SK-N-SH treated with all-trans-retinoic acid at 6 μM for 48 hours (cell line): ENCODE data around the gene SLC12A2.

Experiments used
- ATAC-seq: fragments of 200-7000 bp; cut with Tn5 transposase; 3 replicates; pipeline ENCODE4 v1.9.1; 2020; ENCODE audit warnings: mild to moderate bottlenecking, moderate library complexity
- ARNTL ChIP-seq: fragments of 450-650 bp; formaldehyde crosslinking; IDR thresholded peaks from 2 replicates; pipeline ENCODE4 v1.5.0; 2020; ENCODE audit warnings: low read depth, mild to moderate bottlenecking, moderate library complexity, borderline replicate concordance
- BACH2 ChIP-seq: fragments of 250-450 bp; sonication (Bioruptor Pico); IDR thresholded peaks from 2 replicates; pipeline ENCODE4 v1.9.0; 2021; ENCODE audit warnings: mild to moderate bottlenecking, borderline replicate concordance
- CREB5 ChIP-seq: fragments of 250-450 bp; sonication (Bioruptor Pico); IDR thresholded peaks from 2 replicates; pipeline ENCODE4 v1.5.1; 2020; ENCODE audit warnings: low read depth, mild to moderate bottlenecking, moderate library complexity
- CSDC2 ChIP-seq: fragments of 250-450 bp; sonication (Bioruptor Pico); IDR thresholded peaks from 2 replicates; pipeline ENCODE4 v1.5.0; 2020; ENCODE audit warnings: mild to moderate bottlenecking, moderate library complexity
- ESRRG ChIP-seq: fragments of 250-450 bp; sonication (Bioruptor Pico); IDR thresholded peaks from 2 replicates; pipeline ENCODE4 v1.6.1; 2021; ENCODE audit warnings: mild to moderate bottlenecking
- GLIS3 ChIP-seq: fragments of 250-450 bp; sonication (Bioruptor Pico); IDR thresholded peaks from 2 replicates; pipeline ENCODE4 v1.5.0; 2020; ENCODE audit warnings: mild to moderate bottlenecking, moderate library complexity
- ISL1 ChIP-seq: fragments of 250-450 bp; sonication (Bioruptor Pico); IDR thresholded peaks from 2 replicates; pipeline ENCODE4 v2.1.2; 2022; ENCODE audit warnings: mild to moderate bottlenecking, moderate library complexity
- OSR1 ChIP-seq: fragments of 250-450 bp; sonication (Bioruptor Pico); IDR thresholded peaks from 2 replicates; pipeline ENCODE4 v1.8.0; 2022; ENCODE audit warnings: moderate library complexity, mild to moderate bottlenecking, inconsistent platforms
- PATZ1 ChIP-seq: fragments of 250-450 bp; sonication (Bioruptor Pico); IDR thresholded peaks from 2 replicates; pipeline ENCODE4 v1.8.0; 2020; ENCODE audit warnings: mild to moderate bottlenecking, moderate library complexity, borderline replicate concordance
- POU6F1 ChIP-seq: fragments of 250-450 bp; sonication (Bioruptor Pico); IDR thresholded peaks from 2 replicates; pipeline ENCODE4 v1.8.0; 2021; ENCODE audit warnings: low read depth, mild to moderate bottlenecking, moderate library complexity, borderline replicate concordance
- PPARA ChIP-seq: fragments of 250-450 bp; sonication (Bioruptor Pico); IDR thresholded peaks from 2 replicates; pipeline ENCODE4 v1.5.0; 2020; ENCODE audit warnings: mild to moderate bottlenecking, borderline replicate concordance
- RARB ChIP-seq: fragments of 250-450 bp; sonication (Bioruptor Pico); IDR thresholded peaks from 2 replicates; pipeline ENCODE4 v1.8.0; 2021; ENCODE audit warnings: mild to moderate bottlenecking, moderate library complexity
- SNAI2 ChIP-seq: fragments of 250-450 bp; sonication (Bioruptor Pico); IDR thresholded peaks from 2 replicates; pipeline ENCODE4 v1.5.0; 2020; ENCODE audit warnings: mild to moderate bottlenecking, moderate library complexity
- TCF4 ChIP-seq: fragments of 250-450 bp; sonication (Bioruptor Pico); IDR thresholded peaks from 2 replicates; pipeline ENCODE4 v1.8.0; 2021; ENCODE audit warnings: mild to moderate bottlenecking, moderate library complexity, borderline replicate concordance
- TOX ChIP-seq: fragments of 250-450 bp; sonication (Bioruptor Pico); IDR thresholded peaks from 2 replicates; pipeline ENCODE4 v1.8.0; 2021; ENCODE audit warnings: mild to moderate bottlenecking, moderate library complexity, borderline replicate concordance
- ZC3H10 ChIP-seq: fragments of 250-450 bp; sonication (Bioruptor Pico); IDR thresholded peaks from 2 replicates; pipeline ENCODE4 v1.5.1; 2021; ENCODE audit warnings: mild to moderate bottlenecking, moderate library complexity
- ZFP3 ChIP-seq: fragments of 250-450 bp; sonication (Bioruptor Pico); IDR thresholded peaks from 2 replicates; pipeline ENCODE4 v1.5.0; 2020; ENCODE audit warnings: mild to moderate bottlenecking, moderate library complexity
- ZFP30 ChIP-seq: fragments of 450-650 bp; formaldehyde crosslinking; IDR thresholded peaks from 2 replicates; pipeline ENCODE4 v1.5.0; 2022; ENCODE audit warnings: mild to moderate bottlenecking, moderate library complexity
- ZNF565 ChIP-seq: fragments of 450-650 bp; formaldehyde crosslinking; conservative IDR thresholded peaks from 2 replicates; pipeline ENCODE4 v1.5.0; 2020; ENCODE audit warnings: low read depth, mild to moderate bottlenecking, moderate library complexity
- ZNF70 ChIP-seq: fragments of 450-650 bp; formaldehyde crosslinking; IDR thresholded peaks from 2 replicates; pipeline ENCODE4 v1.5.0; 2020; ENCODE audit warnings: mild to moderate bottlenecking, moderate library complexity
- ZNF8 ChIP-seq: fragments of 450-650 bp; formaldehyde crosslinking; IDR thresholded peaks from 2 replicates; pipeline ENCODE4 v1.5.0; 2020; ENCODE audit warnings: mild to moderate bottlenecking, moderate library complexity
- TF ChIP-seq, protein P1 (sequence below): fragments of 250-450 bp; sonication (Bioruptor Pico); IDR thresholded peaks from 2 replicates; pipeline ENCODE4 v1.5.0; 2020; ENCODE audit warnings: mild to moderate bottlenecking, moderate library complexity

The SLC12A2 gene

GRCh38 chr5:128118214-128118613 lies 34.6 kb downstream of the SLC12A2 start:
- no peak for TF ChIP-seq RARB
- peak; percentile 64; the same call in 1 of the 2 replicates for TF ChIP-seq ZNF8 (CRISPR knock-in tag)
- no peak for ATAC-seq

- ATAC-seq: no peak
- no peak for TF ChIP-seq TOX (CRISPR knock-in tag)
- TF ChIP-seq CREB5 (CRISPR knock-in tag): no peak
- no peak for TF ChIP-seq ZNF70 (CRISPR knock-in tag)
- TF ChIP-seq ESRRG (CRISPR knock-in tag): no peak
- TF ChIP-seq ZC3H10: no peak
- no peak for TF ChIP-seq ZNF565 (CRISPR knock-in tag)
- no peak for TF ChIP-seq ZNF8 (CRISPR knock-in tag)
- no peak for TF ChIP-seq TCF4
These were observed 38.1 kb downstream of the SLC12A2 start for GRCh38 chr5:128121651-128122050.

DNA sequence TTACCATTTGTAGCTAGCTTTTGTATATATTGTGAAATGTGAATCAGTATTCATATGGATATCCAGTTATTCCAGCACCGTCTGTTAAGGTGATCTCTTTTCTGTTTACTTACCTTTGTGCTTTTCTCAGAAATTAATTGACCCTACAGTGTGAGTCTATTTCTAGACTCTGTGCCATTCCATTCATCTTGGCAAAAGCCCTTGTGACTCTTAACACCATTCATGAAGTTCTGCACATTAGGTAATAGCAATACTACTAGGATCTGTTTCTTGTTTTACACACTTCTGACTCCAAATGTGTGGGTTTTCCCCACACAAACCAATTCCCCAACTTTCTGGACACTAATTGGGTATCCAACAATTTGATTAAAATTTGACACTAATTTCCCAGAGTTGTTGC lies 40.4 kb downstream of the SLC12A2 start:
- TF ChIP-seq BACH2 (CRISPR knock-in tag) (no peak), ZFP30 (CRISPR knock-in tag) (no peak), ESRRG (CRISPR knock-in tag) (no peak), RARB (no peak), TOX (CRISPR knock-in tag) (no peak), ISL1 (no peak), ZNF565 (CRISPR knock-in tag) (no peak), TCF4 (no peak), CREB5 (CRISPR knock-in tag) (no peak), POU6F1 (CRISPR knock-in tag) (no peak), CSDC2 (CRISPR knock-in tag) (no peak)
- no peak for ATAC-seq

DNA sequence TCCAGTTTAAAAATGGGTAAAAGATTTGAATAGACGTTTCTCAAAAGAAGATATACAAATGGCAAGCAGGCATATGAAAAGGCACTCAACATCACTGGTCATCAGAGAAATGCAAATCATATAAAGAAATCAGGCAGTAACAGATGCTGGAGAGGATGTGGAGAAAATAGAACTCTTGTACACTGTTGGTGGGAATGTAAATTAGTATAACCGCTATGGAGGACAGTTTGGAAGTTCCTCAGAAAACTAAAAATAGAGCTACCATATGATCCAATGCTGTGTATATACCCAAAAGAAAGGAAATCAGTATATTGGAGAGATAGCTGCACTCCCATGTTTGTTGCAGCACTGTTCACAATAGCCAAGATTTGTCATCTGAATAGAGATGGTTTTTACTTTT lies 42.7 kb downstream of the SLC12A2 start:
- ATAC-seq: no peak
- no peak for TF ChIP-seq ZNF8 (CRISPR knock-in tag)
- TF ChIP-seq PPARA: no peak
- TF ChIP-seq ZNF565 (CRISPR knock-in tag): no peak
- no peak for TF ChIP-seq ARNTL (CRISPR knock-in tag)
- TF ChIP-seq RARB: no peak
- no peak for TF ChIP-seq ESRRG (CRISPR knock-in tag)
- TF ChIP-seq, protein P1, sequence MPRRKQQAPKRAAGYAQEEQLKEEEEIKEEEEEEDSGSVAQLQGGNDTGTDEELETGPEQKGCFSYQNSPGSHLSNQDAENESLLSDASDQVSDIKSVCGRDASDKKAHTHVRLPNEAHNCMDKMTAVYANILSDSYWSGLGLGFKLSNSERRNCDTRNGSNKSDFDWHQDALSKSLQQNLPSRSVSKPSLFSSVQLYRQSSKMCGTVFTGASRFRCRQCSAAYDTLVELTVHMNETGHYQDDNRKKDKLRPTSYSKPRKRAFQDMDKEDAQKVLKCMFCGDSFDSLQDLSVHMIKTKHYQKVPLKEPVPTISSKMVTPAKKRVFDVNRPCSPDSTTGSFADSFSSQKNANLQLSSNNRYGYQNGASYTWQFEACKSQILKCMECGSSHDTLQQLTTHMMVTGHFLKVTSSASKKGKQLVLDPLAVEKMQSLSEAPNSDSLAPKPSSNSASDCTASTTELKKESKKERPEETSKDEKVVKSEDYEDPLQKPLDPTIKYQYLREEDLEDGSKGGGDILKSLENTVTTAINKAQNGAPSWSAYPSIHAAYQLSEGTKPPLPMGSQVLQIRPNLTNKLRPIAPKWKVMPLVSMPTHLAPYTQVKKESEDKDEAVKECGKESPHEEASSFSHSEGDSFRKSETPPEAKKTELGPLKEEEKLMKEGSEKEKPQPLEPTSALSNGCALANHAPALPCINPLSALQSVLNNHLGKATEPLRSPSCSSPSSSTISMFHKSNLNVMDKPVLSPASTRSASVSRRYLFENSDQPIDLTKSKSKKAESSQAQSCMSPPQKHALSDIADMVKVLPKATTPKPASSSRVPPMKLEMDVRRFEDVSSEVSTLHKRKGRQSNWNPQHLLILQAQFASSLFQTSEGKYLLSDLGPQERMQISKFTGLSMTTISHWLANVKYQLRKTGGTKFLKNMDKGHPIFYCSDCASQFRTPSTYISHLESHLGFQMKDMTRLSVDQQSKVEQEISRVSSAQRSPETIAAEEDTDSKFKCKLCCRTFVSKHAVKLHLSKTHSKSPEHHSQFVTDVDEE (CRISPR knock-in tag): no peak
- TF ChIP-seq BACH2 (CRISPR knock-in tag): no peak
- no peak for TF ChIP-seq ZFP3
- TF ChIP-seq ISL1: no peak
- TF ChIP-seq ZC3H10: no peak
- TF ChIP-seq POU6F1 (CRISPR knock-in tag): no peak
- no peak for TF ChIP-seq CREB5 (CRISPR knock-in tag)
- no peak for TF ChIP-seq TOX (CRISPR knock-in tag)
- no peak for TF ChIP-seq ZFP30 (CRISPR knock-in tag)
- no peak for TF ChIP-seq SNAI2 (CRISPR knock-in tag)
- TF ChIP-seq PATZ1 (CRISPR knock-in tag): no peak
- no peak for TF ChIP-seq OSR1 (CRISPR knock-in tag)
- TF ChIP-seq GLIS3 (CRISPR knock-in tag): no peak
